NCI-H2107 treated with DMSO at 0.1 percent for 48 hours (cell line): ENCODE data around the gene CAMSAP2.

Experiments
- DNase-seq: peaks from one replicate; lab custom pipeline; 2025; ENCODE audit not compliant: unreplicated experiment; lab: John Stamatoyannopoulos, UW

Gene CAMSAP2

DNA sequence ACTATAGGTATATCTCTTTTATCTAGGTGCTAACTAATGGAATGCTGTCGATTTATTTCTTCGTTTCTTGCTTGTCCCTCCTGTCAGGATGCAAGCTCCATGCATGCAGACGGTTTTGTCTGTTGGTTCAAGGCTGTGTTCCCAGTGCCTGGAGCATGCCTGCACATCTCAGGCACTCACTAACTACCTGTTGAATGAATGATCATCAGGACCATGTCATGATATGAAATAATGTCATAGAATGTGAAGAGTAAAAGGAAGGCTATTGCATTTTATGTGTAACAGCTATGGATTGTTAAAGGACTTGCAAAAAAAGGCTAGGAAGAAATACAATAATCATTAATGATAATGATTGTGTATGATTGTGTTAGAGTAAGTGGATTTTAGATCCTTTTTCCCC is 138.3 kb downstream of the CAMSAP2 start:
- DNase-seq: no peak

DNA sequence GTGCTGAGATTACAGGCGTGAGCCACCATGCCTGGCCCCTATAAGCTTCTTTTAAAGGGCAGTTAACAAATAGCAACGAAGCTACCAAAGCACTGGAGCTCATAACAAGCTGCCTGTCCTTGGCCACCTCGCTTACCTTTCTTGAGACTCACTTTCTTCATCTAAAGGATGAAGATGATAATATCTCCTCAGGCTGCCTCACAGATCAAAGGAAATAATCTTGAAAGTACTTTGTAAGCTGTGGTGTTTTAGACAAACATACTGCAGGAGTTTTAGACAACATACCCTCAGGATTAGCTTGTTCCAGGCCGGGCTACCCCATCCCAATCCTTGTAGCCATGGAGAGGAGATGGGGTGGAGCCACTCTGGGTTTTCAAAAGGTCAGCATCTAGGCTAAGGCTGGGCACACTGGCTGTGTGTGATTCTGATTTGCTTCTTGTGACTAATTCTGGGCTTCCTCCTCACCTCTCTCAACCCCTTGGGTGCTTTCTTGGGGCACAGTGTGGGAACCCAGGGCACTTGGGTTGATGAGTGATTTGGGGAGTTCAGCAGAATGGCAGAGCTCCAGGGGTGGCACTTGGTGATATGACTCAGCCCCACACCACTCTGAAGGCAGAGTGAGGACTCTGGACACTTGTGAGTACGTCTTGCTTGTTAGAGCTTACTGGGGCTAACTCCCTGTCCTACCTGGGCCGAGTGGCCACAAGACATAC is 139.3 kb downstream of the CAMSAP2 start:
- DNase-seq: no peak

DNA sequence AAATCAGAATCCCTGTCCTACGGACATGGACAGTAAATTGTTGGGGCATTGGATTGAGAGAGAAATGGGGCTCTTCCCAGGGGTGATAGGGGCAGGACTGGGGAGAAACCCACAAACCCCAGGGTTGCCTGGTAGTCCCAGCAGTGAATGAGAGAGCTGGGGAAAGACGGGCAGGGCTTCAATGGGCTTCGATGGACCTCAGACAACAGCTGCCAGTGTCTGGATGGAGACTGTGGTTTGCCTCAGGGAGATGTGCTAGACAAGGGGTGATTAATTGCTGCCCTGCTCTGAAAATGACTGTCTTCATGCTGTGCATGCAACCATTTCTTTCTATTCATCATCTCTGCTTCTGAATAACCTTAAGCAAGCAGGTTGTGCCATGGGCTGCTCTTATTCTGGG is 141.5 kb downstream of the CAMSAP2 start:
- no peak for DNase-seq

DNA sequence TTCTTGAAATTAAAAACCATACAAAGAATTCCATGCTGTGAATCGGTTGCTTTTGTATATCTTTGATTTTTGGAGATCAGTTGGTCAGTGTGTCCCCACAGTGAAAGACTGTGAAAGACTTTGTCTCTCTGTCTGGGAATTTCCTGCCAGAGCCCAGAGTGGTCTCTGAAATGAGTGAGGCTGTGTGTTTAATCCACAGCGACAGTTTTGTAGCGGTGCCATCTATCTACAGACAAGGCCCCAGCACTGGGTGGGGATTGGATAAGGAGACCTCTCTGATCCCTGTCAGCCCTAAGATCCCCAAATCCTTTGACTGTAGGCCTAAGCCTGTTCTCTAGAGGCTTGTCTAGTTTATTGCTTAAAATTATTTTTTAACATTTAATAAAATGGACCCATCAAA is 144.4 kb downstream of the CAMSAP2 start:
- no peak for DNase-seq

DNA sequence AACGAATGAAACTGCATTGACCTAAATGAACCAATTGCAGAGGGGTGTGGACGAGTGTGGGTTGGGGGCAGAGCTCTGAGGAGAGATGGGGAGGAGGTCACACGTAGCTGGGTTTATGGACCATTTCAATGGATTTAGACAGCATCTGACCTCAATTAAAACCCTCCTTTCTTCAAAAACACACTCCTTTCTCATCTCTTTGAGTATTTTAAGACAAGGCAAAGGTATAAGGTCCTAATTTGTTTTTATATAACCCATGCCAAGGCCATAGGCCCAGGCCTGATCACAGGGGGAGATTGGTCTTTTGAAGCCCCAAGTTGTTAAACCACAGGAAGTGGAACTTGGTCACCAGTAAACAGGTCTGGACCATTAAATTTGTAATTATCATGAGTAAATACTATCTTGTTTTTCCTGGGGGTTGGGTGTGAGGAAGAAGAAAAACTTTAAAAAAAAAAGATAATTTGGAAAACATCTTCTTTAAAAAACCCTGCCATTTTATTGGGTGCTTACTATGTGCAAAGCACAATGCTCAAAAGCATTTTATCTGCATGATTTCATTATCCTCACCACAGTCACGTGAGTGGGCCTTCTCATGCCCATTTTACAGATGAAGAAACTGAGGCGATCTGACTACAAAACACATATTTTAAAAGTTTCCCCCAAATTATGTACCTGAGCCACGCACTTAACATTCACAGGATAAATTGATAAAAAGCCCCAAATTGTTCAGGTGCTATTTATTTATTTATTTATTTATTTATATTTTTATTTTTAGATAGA is 147.1 kb downstream of the CAMSAP2 start:
- no peak for DNase-seq

DNA sequence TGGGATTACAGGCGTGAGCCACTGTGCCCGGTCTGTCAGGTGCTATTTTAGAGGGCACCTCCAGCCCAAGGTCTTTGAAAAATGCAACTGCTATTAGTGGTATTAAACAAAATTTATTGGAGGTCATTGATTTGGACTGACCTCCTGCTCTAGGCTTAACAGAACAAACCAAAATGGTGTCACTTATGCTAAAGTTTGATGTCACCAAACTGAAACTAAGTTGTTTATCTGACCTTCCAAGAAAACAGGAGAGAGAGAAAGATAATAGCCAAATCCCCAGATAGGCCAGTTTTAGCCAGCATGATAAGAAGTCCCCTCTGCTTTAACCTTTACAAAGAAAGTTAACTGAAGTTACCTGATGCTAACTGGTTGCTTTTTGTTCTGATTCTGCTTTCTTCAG is 147.9 kb downstream of the CAMSAP2 start:
- DNase-seq: no peak

DNA sequence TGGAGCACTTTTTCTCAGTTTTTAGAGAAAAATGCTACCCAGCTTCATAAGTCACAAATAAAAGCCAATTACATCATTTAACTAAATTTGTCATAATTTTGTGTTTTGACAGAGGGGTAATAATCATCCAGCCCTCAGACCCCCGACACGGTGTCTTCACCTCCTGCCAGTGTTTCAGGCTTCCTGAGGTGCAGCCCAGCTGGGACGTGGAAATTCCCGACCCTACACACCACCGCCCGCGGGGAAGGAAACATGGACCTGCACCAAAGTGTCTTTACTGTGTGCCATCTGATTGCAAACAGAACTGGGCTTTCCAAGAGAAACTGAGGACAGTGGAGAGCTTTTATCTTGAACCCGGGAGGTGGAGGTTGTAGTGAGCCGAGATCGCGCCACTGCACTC is 148.3 kb downstream of the CAMSAP2 start:
- no peak for DNase-seq

DNA sequence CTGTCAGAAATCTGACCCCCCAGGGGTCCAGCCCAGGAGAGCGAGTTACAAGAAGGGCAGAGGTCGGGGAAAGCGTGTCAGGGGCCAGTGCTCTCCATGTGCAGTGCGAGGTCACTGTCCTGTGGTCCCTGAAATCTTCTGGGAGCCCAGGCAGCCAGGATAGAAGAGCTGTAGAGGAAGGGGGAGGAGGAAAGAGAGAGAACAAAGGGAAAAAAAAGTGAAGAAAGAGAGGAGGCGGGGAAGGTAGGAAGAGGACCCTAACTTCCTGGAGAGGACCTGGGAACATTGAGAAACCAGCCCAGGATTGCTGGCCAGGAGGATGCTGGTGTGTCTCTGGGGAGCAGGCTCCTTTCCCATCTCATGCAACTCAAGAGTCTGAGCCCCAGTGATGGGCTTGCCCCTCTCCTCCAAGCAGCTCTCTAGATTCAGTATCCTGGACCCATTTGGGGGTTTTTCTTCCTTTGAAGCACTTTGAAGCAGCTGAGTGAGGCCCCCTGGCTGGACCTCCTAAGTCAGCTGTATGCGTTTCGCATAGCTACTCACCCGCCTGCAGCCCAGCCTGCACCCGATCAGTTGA is 149.2 kb downstream of the CAMSAP2 start:
- no peak for DNase-seq

DNA sequence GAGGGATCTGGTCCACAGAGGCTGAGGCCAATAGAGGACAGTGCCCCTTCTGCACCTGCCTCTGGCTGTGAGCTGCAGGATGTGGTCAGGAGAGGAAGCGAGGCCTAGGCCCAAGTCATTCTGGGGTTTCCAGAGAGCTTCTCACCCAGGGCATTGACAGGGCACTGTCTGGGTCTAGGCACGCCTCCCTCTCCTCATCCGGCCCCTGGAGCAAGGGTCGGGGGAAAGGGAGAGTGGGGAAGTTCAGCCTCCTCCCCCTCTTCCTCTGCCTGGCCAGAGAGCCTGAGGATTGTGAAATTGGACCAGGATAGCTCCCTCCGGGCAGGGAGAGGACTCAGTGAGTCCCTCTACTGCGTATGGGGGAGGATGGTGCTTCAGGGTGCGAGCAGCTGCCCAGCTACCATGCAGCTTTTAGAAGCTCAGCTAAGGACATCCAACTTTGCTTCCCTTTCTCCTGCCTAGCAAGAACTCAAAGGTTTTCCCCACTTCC is 149.7 kb downstream of the CAMSAP2 start:
- DNase-seq: no peak

DNA sequence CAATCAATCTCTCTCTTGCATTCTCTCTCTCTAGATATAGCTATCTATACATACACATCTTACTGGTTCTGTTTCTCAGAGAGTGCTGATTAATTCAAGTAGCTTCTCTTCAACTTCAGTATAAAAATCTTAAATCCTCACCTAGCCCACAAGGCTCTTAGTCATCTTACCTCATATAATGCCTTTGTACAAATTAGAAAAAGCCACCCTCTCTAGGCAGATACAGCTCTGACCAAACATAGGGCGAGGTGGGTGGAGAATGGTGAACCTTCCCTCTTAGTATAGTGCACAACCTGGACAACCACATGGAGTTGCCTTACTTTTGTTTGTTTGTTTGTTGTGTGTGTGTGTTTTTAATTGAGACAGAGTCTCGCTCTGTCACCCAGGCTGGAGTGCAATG is 150.9 kb downstream of the CAMSAP2 start:
- no peak for DNase-seq

DNA sequence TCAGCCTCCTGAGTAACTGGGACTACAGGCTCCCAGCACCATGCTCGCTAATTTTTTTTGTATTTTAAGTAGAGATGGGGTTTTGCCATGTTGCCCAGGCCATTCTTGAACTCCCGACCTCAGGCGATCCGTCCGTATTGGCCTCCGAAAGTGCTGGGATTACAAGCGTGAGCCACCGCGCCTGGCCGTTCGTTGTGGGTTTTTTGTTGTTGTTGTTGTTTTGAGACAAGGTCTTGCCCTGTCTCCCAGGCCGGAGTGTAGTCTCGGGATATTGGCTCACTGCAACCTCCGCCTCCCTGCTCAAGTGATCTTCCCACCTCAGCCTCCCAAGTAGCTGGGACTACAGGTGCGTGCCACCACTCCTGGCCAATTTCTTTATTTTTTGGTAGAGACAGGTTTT is 151.3 kb downstream of the CAMSAP2 start:
- DNase-seq: no peak

DNA sequence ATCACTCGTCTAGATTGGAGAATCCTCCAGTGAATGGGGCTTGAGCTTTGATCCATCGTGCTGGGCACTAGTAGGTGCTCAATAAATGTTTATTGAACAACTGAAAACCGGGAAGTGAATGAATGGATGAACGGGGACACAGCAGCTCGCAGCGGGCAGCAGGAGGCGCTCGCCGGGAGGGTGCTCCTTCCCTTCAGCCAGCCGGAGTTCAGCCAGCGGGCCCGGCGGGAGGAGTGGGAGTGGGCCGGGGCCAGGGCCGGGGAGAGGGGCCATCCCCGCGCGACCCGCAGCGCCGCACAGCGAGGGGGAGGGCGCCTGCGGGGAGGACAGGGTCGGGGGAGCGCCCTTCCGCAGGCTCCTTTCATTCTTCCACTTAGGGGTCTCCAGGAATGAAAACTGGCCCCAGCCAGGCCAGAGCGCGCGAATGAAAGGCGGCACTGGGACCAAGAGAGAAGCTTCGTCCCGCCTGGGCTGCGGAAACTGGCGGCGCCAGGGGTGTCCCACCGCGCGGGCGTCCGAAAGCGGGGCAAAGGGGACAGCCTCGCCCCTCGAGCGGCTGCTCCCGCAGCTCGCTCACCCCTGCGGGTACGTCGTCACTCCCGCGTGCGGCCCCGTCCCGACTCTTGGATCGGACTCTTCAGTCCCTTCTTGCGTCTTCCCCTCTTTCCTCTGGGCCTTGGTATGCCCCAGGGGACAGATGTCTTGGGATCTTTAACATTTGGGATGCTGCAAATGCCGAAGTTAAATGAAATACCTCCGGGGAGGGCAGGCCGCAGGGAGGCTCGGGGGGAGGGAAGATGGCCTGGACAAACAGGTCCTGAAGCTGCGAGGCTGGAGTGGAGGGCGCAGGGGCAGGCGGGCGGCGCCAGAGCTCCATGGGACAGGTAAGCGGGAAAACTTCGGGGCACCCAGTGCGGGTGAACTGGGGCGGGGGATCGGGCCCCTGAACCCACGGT is 152.4 kb downstream of the CAMSAP2 start:
- DNase-seq: no peak

DNA sequence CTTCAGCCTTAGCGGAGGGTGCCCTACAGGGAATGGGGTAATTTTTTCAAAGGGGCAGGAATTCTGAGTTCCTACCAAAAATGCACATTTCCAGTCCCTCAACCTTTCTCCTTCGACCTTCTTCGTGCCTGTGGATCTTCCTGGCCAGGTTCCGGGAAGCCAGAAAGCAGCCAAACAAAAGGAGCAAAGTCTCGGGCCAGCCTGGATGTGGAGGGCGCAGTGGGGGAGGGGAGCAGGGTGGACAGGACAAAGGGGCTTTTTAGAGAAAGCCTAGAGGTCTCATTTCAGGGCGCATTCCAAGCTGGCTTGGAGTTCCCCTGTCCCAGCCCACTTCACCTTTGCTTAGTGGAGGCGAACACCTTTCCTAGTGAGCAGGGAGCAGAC is 153.1 kb downstream of the CAMSAP2 start:
- no peak for DNase-seq

DNA sequence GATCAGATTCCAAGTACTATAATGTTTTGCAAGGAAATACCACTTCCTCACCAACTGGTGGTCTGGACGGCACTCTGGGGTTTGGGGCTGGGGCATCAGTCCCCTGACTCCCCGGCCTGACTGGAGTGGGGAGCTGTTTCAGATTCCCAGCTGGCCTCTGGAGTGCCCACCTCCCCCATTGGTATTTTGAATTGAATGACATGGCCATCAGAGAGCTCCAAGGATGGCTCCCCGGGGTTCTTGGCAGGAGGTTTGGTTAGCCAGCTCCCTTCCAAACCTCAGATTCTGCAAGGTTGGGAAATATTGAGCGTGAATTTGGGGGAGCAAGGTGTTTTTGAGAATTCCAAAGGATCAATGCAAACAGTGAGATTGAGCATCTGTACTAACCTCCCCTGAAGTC is 153.9 kb downstream of the CAMSAP2 start:
- DNase-seq: no peak

DNA sequence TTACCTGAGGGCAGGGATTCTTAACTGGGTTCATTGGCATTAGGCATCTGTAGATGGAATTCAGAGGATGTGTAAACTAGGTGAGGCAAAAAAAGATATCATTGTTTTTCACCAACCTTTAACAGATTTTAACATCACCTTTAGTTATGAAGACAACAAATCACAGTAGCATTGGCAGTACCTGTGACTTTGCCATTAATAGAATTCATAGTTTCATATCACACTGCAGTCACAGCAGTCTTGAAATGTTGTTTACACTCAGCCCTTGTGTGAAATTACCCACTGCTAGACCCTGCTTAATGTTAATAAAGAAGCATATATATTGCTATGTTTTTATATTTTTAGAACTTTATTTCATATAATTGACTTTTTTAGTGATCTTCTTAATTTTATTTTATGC is 154.3 kb downstream of the CAMSAP2 start:
- no peak for DNase-seq

DNA sequence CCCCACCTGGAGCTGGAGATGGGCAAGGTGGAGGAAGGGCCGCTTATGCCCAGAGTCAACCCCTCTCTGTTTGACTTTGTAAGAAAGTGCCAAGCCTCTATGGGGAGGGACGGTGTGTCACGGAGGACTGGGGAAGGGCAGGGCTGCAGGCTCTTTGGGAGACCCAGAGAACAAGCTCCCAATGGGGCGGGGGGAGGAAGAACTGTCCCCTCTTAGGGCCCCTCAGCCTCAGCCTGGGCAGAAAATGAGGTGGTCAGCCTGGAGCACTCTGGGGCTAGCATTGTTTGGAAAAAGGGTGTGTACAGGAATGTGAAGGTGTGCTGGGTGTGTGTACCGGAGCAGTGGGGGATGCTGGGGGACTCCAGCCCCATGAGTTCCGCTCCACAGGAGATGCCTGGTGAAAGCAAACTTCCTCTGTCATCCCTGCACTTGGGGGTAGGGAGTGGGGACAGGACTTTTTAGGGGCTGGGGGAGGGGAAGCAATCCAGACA is 154.8 kb downstream of the CAMSAP2 start:
- DNase-seq: no peak

DNA sequence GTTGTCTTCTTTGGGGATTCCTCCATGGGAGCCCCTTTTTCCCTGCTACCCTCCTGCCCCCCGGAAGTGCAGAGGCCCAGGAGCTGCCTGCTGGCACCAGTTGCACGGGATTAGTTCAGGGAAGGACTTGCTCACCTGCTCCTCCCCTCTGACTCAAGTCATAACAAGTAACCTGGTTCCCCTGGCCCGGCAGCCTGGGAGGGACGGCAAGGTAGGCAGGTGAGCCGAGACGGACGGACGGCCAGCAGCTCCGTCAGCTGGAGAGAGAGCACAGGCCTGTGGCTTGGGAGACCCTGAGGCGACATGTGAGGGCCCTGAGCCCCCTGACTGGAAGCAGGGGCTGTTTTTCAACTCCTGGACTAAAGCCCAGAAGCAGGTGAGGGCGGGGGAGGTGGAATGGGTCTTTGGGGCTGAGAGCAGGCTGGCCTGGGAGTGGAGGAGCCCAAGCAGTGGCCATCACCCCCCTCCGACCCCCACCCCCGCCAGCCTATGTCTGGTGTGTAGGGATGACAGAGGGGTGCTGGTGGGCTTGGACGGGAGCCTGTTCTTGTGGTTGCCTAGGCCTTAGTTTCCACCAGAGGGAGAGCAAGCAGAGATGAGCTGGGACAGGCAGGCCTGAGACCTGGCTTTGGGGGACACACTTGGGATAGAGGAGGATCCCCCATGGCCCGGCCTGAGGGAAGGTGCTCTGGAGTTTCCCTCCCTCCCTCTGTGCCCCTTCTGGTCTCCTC is 156.2 kb downstream of the CAMSAP2 start, which contains the start of gene INAVA:
Gene INAVA, plus strand, starts transcription at position 189 of the 731 bp plus-strand sequence. CDS start 3,501 bp downstream, outside the sequence.
- no peak for DNase-seq

DNA sequence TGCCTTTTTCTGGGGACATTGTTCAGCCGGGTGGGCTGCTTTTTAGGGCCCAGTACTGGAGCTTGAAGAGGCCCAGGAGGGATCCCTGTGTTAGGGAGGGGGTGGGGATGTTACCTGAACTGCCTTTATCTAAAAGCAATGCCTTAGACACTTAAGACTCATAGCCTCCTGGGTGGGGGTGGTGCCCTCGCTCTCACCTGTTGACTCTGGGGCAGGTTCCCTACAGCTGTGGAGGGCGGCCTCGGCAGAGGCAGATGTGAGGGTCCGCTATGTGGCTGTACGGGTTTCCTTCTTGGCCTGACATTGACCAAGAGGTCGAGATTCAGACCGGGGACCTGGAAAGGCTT is 156.7 kb downstream of the CAMSAP2 start:
- no peak for DNase-seq

DNA sequence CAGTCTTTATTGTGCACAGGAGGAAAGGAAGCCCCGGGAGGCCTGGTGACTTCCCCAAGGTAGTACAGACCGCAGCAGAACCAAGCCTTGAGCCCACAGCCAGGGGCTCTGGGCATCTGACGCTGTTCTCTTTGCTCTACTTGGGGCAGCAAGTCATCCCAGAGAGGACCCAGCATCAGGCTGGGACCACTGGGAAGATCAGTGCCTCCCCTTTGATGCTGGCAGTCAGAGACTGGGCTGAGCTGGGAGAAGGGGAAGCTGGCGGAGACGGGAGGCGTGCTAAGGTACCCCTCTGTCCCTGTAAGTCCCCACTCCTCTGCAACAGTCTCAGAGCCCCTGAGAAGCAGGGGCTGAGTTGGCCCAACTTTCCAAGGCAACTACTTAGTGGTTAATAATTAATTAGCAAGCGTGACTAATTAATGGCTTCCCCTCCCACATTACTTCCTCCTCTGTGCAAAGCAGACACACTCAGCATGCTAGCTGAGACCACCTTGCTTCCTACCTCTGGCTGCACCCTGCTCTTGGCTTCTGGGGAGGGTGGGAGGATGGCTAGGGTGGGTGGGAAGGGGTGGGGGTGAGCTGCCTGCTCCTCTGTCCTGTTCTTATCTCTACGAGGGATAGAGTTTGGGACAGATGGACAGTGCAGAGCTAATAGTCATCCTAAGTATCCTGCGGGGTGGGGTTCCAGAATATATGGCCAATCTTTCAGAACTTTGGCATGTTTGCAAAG is 157.3 kb downstream of the CAMSAP2 start:
- no peak for DNase-seq
